GM23338 (cell line): Measurements from ENCODE around the gene C17orf100.
A peak's percentile ranks its signal among the peaks of the same experiment; 100 is the strongest.

Experiments used
- CTCF ChIP-seq, 2 experiments: fragments of 200-600 bp in 1 of 2; sonication (generic) in 1 of 2; conservative IDR thresholded peaks; 2 replicates each; pipeline versions ENCODE4 v1.5.1 to v1.6.1; 2016 to 2017; ENCODE audit warnings: antibody characterized with exemption in 2 of 2, low read depth in 2 of 2, mild to moderate bottlenecking in 2 of 2, moderate library complexity in 1 of 2
- EZH2 ChIP-seq: fragments of 200-600 bp; sonication (generic); IDR thresholded peaks from one replicate; pipeline ENCODE4 v1.8.0; 2017; ENCODE audit warnings: antibody characterized with exemption, mild to moderate bottlenecking, low read depth; ENCODE audit not compliant: unreplicated experiment
- POLR2AphosphoS5 ChIP-seq: IDR thresholded peaks from 2 replicates; pipeline ENCODE4 v1.6.1; 2016; ENCODE audit warnings: antibody characterized with exemption, low read depth

DNA sequence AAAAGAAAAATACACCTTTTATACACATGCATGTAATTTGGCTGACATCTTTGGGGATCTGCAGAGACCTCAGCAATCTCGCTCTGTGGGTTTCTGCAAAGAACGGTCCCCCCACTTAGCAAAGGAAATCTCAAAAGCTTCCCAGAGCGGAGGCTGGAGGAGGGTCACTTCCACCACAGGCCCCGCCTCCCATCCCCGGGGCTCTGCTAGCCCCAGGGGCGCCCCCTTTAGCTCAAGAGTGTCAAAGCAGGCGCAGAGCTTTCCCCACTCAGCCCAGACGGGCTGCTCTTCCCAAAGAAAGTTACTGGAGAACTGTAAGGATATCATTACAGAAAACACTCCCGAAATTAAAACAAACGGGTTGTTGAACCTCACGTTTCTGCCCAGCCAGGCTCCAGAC lies 50.2 kb downstream of the C17orf100 start:
- no peak for TF ChIP-seq EZH2
- TF ChIP-seq CTCF (conservative IDR thresholded peaks at IDR 0.05; ENCODE audit: low read depth in 2 of 2), result peak; percentile 62 to 72
- no peak for TF ChIP-seq POLR2AphosphoS5
